Measurements from ENCODE around the gene ZNF581. TPM values are rescaled to one million over a fixed set of nuclear protein-coding genes. Genes with fewer than 3 reads are reported as not detected.

Gene ZNF581
- total RNA-seq, 1 donor from 2014 or later = 29.6 TPM

DNA sequence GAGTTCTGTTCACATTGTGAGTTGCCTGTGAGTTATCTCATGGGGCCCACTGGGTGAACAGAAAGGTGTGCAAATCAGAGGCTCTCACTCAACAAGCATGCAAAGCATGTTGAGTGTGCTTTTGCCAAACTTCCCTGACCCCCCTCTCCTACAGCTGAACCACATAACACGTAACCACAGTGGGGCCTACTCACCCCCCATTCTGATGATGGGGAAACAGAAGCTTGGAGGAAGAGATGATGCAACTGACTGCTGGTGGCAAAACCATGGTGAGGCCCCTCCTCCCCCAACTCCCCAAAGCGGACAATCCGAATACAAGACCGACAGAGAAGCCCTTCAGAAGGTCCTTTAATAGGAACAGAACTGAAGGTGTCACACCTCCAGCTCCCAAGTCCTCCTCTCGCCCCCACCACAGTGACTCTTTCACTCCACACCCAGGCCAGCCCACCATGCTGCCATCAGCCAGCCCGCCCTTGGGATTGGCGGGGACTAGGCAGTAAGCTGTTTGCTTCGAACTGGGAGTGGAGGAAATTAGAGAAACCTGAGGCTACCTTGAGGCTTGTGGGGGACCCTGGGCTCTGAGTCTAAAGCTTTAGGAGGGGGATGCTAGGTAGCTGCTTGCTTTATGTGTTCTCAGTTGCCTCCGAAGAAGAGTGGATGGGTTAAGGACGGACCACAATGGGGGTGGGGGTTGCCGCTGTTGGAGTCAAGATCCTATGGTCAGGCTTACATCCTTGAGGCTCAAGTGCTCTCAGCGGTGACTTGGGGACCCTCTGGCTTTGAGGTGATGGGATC lies 22.8 kb upstream of the ZNF581 start:
- TF ChIP-seq, protein P1, sequence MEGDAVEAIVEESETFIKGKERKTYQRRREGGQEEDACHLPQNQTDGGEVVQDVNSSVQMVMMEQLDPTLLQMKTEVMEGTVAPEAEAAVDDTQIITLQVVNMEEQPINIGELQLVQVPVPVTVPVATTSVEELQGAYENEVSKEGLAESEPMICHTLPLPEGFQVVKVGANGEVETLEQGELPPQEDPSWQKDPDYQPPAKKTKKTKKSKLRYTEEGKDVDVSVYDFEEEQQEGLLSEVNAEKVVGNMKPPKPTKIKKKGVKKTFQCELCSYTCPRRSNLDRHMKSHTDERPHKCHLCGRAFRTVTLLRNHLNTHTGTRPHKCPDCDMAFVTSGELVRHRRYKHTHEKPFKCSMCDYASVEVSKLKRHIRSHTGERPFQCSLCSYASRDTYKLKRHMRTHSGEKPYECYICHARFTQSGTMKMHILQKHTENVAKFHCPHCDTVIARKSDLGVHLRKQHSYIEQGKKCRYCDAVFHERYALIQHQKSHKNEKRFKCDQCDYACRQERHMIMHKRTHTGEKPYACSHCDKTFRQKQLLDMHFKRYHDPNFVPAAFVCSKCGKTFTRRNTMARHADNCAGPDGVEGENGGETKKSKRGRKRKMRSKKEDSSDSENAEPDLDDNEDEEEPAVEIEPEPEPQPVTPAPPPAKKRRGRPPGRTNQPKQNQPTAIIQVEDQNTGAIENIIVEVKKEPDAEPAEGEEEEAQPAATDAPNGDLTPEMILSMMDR (IDR thresholded peaks at IDR 0.05) = no peak
- Mint-ChIP-seq H3K36me3 (ENCODE audit: unreplicated experiment) (peaks cover 10% of the 10 kb centered on the region), H3K27ac (ENCODE audit: unreplicated experiment) (no peak overlapping the region), H3K27me3 (ENCODE audit: unreplicated experiment) (no peaks in the 10 kb centered on the region), H3K4me3 (ENCODE audit: unreplicated experiment) (no peak overlapping the region), H3K9me3 (ENCODE audit: unreplicated experiment) (no peaks in the 10 kb centered on the region), H3K4me1 (ENCODE audit: unreplicated experiment) (peaks cover 17% of the 10 kb centered on the region)
- DNase-seq (ENCODE audit: extremely low spot score, unreplicated experiment) = no peak

DNA sequence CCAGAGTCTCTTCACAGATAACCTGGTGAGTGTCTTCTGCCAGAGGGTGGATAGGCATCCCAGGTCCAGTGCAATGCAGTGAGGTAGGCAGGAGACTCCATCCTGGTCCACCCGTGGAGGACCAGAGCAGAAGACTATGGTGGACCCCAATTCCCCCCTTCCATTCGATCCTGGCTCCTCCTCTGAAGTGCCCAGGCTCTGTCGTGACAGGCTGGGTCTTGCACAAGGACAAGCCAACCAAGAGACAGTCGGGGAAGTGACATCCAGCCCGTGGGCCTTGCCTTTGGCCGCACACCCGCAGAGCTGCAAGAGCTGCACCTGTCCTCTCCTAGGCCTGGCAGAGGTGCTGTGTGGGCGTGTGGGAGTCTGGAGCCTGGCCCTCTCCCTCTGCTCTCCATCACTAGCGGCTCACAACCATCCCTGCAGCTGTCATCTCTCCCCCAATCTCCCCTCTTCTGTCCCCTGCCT lies 22.2 kb upstream of the ZNF581 start:
- no peak overlapping the region for H3K27ac Mint-ChIP-seq (ENCODE audit: unreplicated experiment)
- H3K36me3 Mint-ChIP-seq (ENCODE audit: unreplicated experiment) = peaks cover 10% of the 10 kb centered on the region
- peaks cover 17% of the 10 kb centered on the region for H3K4me1 Mint-ChIP-seq (ENCODE audit: unreplicated experiment)
- H3K27me3 Mint-ChIP-seq (ENCODE audit: unreplicated experiment) = no peaks in the 10 kb centered on the region
- no peak overlapping the region for H3K4me3 Mint-ChIP-seq (ENCODE audit: unreplicated experiment)
- H3K9me3 Mint-ChIP-seq (ENCODE audit: unreplicated experiment) = no peaks in the 10 kb centered on the region
- TF ChIP-seq, protein P1 (IDR thresholded peaks at IDR 0.05) = no peak
- DNase-seq (ENCODE audit: extremely low spot score, unreplicated experiment) = no peak

DNA sequence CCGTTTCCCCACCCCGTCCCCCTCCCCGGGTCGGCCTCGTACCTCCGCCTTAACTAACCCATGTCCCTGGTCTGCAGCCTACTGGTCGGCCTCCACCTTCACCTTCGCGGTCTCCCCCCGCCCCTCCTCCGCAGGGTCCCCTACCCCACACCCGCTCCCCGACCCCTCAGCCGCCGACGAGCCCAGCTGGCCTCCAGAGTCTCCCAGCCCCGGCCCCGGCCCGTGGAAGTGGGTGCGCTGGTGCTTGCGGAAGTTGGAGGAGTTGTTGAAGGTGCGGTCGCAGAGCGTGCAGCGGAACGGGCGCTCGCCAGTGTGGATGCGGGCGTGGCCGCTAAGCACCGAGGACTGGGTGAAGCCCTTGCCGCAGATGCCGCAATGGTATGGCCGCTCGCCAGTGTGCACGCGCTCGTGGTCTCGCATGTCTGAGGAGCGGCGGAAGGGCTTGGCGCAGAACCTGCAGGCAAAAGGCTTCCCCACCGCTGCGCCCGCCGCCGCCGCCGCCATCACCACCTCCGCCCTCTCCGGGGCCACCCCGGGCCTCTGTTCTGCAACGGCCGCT lies 21.7 kb upstream of the ZNF581 start:
- peaks cover 9% of the 10 kb centered on the region for H3K36me3 Mint-ChIP-seq (ENCODE audit: unreplicated experiment)
- H3K27me3 Mint-ChIP-seq (ENCODE audit: unreplicated experiment) = no peaks in the 10 kb centered on the region
- peaks cover 17% of the 10 kb centered on the region for H3K4me1 Mint-ChIP-seq (ENCODE audit: unreplicated experiment)
- DNase-seq (ENCODE audit: extremely low spot score, unreplicated experiment) = no peak
- H3K4me3 Mint-ChIP-seq (ENCODE audit: unreplicated experiment) = no peak overlapping the region
- H3K9me3 Mint-ChIP-seq (ENCODE audit: unreplicated experiment) = no peaks in the 10 kb centered on the region
- TF ChIP-seq, protein P1 (IDR thresholded peaks at IDR 0.05) = no peak
- no peak overlapping the region for H3K27ac Mint-ChIP-seq (ENCODE audit: unreplicated experiment)

DNA sequence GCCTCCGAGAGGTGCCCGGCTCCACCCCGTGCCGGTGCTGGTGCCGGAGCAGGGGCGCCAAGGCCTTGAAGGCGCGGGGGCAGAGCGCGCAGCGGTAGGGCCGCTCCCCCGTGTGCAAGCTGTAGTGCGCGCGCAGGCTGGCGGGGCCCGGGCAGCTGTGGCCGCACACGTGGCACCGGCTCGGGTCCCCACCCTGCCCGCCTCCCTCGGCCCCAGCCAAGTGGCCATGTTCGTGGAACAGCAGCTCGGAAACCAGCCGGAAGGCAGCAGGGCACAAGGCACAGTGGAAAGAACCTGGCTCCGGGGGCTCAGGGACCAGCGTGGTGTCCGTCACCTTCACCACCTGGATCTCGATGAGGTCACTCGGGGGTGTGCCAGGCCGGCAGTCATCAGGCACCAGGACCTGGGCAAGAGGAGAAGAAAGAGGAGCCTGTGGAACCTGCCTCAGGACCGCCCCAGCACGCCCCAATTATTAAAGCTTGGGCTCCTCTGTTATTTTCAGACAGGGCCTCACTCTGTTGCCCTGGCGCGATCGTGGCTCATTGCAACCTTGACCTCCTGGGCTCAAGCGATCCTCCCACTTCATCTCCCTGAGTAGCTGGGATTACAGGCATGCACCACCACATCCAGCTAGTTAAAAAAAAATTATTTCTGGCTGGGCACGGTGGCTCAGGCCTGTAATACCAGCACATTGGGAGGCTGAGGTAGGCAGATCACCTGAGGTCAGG lies 21.0 kb upstream of the ZNF581 start:
- H3K27ac Mint-ChIP-seq (ENCODE audit: unreplicated experiment) = no peak overlapping the region
- no peak overlapping the region for H3K4me3 Mint-ChIP-seq (ENCODE audit: unreplicated experiment)
- H3K36me3 Mint-ChIP-seq (ENCODE audit: unreplicated experiment) = peaks cover 6% of the 10 kb centered on the region
- TF ChIP-seq, protein P1 (IDR thresholded peaks at IDR 0.05) = no peak
- no peak for DNase-seq (ENCODE audit: extremely low spot score, unreplicated experiment)
- H3K4me1 Mint-ChIP-seq (ENCODE audit: unreplicated experiment) = peaks cover 17% of the 10 kb centered on the region
- H3K27me3 Mint-ChIP-seq (ENCODE audit: unreplicated experiment) = no peaks in the 10 kb centered on the region
- H3K9me3 Mint-ChIP-seq (ENCODE audit: unreplicated experiment) = no peaks in the 10 kb centered on the region

DNA sequence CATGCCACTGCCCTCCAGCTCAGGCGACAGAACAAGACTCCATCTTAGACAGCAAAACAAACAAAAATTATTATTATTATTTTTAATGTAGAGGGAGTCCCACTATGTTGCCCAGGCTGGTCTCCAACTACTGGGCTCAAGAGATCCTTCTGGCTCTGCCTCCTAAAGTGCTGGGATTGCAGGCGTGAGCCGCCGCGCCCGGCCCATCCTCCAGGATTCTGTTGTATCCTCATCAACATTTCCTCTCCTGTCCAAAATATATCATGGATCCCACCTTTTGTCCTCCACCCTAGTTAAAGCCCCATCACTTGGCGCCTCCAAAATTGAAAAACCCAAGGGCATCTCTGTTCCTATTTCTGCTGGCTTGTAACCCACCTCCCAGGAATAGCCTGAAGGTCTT lies 20.3 kb upstream of the ZNF581 start:
- peaks cover 17% of the 10 kb centered on the region for H3K4me1 Mint-ChIP-seq (ENCODE audit: unreplicated experiment)
- TF ChIP-seq, protein P1 (IDR thresholded peaks at IDR 0.05) = no peak
- no peaks in the 10 kb centered on the region for H3K9me3 Mint-ChIP-seq (ENCODE audit: unreplicated experiment)
- peak overlapping the region; percentile 98 for H3K27ac Mint-ChIP-seq (ENCODE audit: unreplicated experiment)
- H3K27me3 Mint-ChIP-seq (ENCODE audit: unreplicated experiment) = no peaks in the 10 kb centered on the region
- no peak overlapping the region for H3K4me3 Mint-ChIP-seq (ENCODE audit: unreplicated experiment)
- peaks cover 1% of the 10 kb centered on the region for H3K36me3 Mint-ChIP-seq (ENCODE audit: unreplicated experiment)
- no peak for DNase-seq (ENCODE audit: extremely low spot score, unreplicated experiment)
